ENCODE measurements around the gene C17orf50.

DNA sequence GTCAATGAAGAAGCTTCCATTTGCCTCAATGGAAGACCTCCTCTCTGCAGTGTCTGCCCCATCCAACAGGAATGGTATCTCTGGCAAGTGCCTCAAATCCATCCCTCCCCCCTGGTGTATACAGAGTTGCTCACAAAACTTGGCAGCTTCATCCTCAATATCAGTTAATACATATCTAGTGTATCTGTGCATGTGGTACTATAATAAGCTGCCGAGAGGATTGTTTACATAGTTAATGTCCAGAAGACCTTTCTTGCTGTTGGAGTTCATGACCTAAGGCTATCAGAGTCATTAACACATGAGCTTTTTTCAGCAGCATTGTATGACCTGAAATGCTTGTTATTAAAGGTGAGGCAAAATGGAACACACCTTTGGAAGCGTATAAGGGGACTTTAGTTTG, 43.2 kb upstream of the C17orf50 start:
- TF ChIP-seq, protein P1, sequence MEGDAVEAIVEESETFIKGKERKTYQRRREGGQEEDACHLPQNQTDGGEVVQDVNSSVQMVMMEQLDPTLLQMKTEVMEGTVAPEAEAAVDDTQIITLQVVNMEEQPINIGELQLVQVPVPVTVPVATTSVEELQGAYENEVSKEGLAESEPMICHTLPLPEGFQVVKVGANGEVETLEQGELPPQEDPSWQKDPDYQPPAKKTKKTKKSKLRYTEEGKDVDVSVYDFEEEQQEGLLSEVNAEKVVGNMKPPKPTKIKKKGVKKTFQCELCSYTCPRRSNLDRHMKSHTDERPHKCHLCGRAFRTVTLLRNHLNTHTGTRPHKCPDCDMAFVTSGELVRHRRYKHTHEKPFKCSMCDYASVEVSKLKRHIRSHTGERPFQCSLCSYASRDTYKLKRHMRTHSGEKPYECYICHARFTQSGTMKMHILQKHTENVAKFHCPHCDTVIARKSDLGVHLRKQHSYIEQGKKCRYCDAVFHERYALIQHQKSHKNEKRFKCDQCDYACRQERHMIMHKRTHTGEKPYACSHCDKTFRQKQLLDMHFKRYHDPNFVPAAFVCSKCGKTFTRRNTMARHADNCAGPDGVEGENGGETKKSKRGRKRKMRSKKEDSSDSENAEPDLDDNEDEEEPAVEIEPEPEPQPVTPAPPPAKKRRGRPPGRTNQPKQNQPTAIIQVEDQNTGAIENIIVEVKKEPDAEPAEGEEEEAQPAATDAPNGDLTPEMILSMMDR (IDR thresholded peaks at IDR 0.05): no peak
- TF ChIP-seq POLR2A (IDR thresholded peaks at IDR 0.05) (no peak), EP300 (IDR thresholded peaks at IDR 0.05) (no peak)
